Choroid plexus epithelial cell (primary cell): ENCODE results near the gene HSD17B2.

Experiments used
- DNase-seq: peaks from one replicate; pipeline ENCODE4 v3.0.0-alpha.2; 2010; ENCODE audit warnings: low read depth
- H3K4me3 ChIP-seq: 2 replicates; pipeline ENCODE4 v1.5.1; 2011; ENCODE audit warnings: low read depth, mild to moderate bottlenecking, control low read depth, low read length, moderate library complexity
- TF ChIP-seq, protein P1 (sequence below): conservative IDR thresholded peaks from 2 replicates; pipeline ENCODE4 v1.5.1; 2011; ENCODE audit warnings: low read depth, mild to moderate bottlenecking, control low read depth, inconsistent platforms, low read length, moderate library complexity

HSD17B2 gene

DNA sequence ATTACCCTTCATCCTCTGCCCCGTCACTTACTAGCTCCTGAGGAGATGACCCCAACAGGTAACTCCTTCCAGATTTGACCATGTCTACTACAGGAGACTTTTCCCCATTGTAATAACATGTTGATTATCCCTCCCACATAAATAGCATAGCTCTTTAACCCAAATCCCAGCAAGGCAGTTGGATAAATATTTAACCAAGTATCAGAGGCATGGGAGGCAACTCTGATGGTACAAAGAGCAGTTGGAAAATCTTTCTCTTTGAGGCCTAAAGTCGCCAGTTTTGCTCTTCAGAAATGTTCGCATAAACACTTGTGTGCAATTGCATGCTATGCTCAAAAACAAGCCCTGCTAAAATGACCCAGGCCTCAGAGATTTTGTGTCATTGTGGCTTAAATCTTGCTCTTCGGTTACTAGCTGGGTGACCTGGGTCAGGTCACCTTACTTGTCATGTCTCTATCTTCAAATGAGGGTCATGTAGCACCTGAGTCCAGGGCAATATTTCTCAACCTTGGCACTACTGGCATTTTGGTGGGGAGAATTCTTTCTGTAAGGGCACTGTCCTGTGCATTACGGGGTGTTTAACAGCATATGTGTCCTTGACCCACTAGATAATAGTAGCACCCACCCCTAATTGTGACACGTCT, 48.8 kb downstream of the HSD17B2 start:
- no peak overlapping the region for H3K4me3 ChIP-seq
- TF ChIP-seq, protein P1, sequence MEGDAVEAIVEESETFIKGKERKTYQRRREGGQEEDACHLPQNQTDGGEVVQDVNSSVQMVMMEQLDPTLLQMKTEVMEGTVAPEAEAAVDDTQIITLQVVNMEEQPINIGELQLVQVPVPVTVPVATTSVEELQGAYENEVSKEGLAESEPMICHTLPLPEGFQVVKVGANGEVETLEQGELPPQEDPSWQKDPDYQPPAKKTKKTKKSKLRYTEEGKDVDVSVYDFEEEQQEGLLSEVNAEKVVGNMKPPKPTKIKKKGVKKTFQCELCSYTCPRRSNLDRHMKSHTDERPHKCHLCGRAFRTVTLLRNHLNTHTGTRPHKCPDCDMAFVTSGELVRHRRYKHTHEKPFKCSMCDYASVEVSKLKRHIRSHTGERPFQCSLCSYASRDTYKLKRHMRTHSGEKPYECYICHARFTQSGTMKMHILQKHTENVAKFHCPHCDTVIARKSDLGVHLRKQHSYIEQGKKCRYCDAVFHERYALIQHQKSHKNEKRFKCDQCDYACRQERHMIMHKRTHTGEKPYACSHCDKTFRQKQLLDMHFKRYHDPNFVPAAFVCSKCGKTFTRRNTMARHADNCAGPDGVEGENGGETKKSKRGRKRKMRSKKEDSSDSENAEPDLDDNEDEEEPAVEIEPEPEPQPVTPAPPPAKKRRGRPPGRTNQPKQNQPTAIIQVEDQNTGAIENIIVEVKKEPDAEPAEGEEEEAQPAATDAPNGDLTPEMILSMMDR = no peak
- DNase-seq = no peak

DNA sequence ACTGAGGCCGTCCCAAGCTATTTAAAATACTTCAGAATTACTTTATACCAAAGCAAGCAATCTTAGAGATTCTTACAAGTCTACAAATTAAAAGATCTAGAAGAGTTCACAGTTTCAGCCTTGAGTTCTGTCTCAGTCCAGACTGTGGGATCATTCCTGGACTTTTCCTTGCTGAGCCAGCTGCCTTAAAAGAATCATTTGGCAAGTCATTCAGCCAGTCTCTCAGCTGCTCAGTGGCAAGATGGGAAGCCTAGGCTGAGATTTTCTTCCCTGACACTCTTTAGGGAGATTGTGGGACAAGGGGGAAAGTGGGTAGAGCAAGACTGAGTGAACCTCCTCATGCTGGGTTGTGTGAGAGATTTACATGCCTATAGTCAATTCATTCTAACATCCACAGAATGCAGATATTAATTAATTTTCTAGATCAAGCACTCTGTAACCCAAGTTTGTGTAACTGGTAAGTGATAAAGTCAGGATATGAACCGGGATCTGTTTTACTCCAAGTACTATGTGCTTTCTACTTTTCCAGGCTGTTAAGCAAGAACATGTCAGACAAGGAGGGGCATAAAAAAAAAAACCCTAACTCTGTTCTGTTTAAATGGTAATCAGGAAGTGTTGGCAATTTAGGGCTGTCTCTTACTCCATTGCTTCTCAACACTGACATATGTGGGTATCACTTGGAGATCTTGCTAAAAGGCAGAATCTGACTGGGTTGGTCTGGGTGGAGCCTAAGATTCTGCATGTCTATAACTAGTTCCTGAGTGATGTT, 50.1 kb downstream of the HSD17B2 start:
- TF ChIP-seq, protein P1 = no peak
- DNase-seq = no peak
- H3K4me3 ChIP-seq = no peak overlapping the region

DNA sequence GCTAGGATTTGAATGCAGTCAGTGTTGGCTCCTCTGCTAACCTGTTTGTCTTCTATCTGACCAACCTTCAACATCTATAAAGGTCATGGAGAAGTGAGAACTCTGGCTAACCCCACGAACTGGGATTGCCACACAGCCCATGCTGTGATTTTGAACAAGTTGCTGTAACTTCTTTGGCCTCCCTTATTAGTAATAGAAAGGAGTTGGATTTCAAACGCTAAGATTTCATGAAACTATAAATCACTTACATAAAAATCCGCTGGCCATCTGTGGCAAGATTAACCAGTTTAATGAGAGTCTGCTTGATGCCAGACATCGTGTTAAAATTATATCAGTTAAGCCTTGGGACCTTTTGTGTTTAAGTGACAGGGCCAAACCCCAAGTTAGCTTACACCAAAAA, 53.4 kb downstream of the HSD17B2 start:
- DNase-seq = no peak
- H3K4me3 ChIP-seq = no peak overlapping the region
- TF ChIP-seq, protein P1 = no peak

DNA sequence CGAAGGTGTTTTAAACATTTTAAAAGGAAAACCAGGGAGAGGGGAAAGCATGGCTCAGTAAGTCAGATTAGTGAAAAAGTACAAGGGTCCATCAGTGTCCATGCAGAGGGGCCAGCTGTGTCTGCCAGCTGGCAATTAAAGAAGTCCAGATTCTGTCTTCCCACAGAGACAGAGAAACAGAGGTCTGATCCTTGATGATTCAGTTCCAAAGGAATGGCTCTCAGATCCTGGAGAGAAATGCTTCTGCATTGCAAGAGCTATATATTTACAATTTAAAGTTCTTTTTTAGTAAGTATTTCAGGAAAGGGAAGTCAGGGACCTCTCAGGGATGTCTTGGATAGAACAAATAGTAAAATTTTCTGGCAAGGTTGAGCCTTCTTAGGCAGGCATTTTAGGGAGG, 56.2 kb downstream of the HSD17B2 start:
- peak; percentile 67 for DNase-seq
- H3K4me3 ChIP-seq = no peak overlapping the region
- TF ChIP-seq, protein P1 = no peak

DNA sequence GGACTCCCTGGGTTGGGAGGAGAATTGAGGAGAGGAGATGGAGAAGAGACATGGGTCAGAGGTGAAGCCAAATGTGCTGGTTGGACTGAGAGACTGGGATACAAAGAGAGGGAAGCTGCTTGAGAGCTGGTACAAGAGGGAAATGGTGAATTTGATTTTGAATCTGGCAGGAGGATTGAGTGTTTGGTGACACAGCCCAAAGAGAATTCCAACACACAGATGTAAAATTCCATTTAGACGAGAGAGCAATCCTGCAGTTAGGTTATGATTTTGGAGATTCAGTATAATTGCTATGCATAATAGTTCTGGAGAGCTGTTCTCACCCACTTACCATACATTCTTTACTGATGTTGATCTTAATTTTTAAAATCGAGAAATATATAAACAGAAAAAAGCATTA, 57.7 kb downstream of the HSD17B2 start:
- TF ChIP-seq, protein P1 = no peak
- no peak for DNase-seq
- no peak overlapping the region for H3K4me3 ChIP-seq

DNA sequence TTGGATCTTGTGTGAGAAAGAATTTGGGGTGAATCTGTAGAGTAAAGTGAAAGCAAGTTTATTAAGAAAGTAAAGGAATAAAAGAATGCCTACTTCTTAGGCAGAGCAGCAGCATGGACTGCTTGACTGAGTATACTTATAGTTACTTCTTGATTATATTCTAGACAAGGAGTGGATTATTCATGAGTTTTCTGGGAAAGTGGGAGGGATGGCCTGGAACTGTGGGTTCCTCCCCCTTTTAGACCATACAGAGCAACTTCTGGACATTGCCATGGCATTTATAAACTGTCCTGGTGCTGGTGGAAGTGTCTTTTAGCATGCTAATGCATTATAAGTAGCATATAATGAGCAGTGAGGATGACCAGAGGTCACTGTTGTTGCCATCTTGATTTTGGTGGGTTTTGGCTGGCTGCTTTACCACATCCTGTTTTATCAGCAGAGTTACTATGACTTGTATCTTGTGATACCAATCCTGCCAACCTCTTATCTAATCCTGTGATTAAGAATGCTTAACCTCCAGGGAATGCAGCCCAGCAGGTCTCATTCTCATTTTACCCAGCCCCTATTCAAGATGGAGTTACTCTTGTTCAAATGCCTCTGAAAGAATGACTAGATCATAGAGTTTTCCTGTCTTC, 58.7 kb downstream of the HSD17B2 start:
- TF ChIP-seq, protein P1 = no peak
- no peak for DNase-seq
- H3K4me3 ChIP-seq = no peak overlapping the region
